H1 (cell line): ENCODE measurements around the gene MARCKS.

Experiments
- CTCF ChIP-seq, 3 experiments: IDR thresholded peaks; 1 replicate in 2 of 3; 2 replicates in 1 of 3; pipeline versions ENCODE4 v1.5.1 to v1.6.1; 2011; ENCODE audit warnings: low read length in 3 of 3, mild to moderate bottlenecking in 3 of 3, inconsistent platforms in 2 of 3, low read depth in 1 of 3, moderate library complexity in 1 of 3; ENCODE audit not compliant: insufficient read depth in 1 of 3; ENCODE audit errors: control extremely low read depth in 1 of 3
- KDM1A ChIP-seq: fragments of 200-600, 300-600 bp; sonication (generic); IDR thresholded peaks from 2 replicates; pipeline ENCODE4 v1.7.1; 2016; ENCODE audit warnings: mild to moderate bottlenecking, low read length, borderline replicate concordance
- POLR2AphosphoS5 ChIP-seq: IDR thresholded peaks from 2 replicates; pipeline ENCODE4 v1.6.1; 2011; ENCODE audit warnings: low read depth, low read length
- SP1 ChIP-seq: IDR thresholded peaks from 2 replicates; pipeline ENCODE4 v1.6.1; 2011; ENCODE audit warnings: low read depth, low read length
- TCF12 ChIP-seq: IDR thresholded peaks from 2 replicates; pipeline ENCODE4 v1.6.1; 2011; ENCODE audit warnings: low read depth, mild to moderate bottlenecking, low read length
- TEAD4 ChIP-seq: IDR thresholded peaks from 2 replicates; pipeline ENCODE4 v1.6.1; 2012; ENCODE audit warnings: low read depth, low read length, inconsistent platforms, mixed read lengths

- TF ChIP-seq TEAD4 (no peak), SP1 (no peak), KDM1A (no peak), TCF12 (no peak), CTCF (IDR thresholded peaks at IDR 0.05; ENCODE audit: control extremely low read depth in 1 of 3, insufficient read depth in 1 of 3, low read depth in 1 of 3, low read length in 3 of 3) (no peak), POLR2AphosphoS5 (no peak)
These were observed 25.3 kb downstream of the MARCKS start for GRCh38 chr6:113882336-113883022.
